ENCODE measurements around the gene RGS7BP. TPM values are rescaled to one million over a fixed set of nuclear protein-coding genes. Genes with fewer than 3 reads are reported as not detected.
"Not testable (repeated sequence)": the region's sequence is repeated elsewhere in the genome, so short reads cannot be mapped to it uniquely, and the experiment has no call there.

RGS7BP gene
- polyA plus RNA-seq, 4 donors: 0.97 to 1.3 TPM; not detected in 2

GRCh38 chr5:64526734-64527439 is 21.1 kb downstream of the RGS7BP start:
- no peak for DNase-seq
- no peak overlapping the region for H3K4me3 ChIP-seq (ENCODE audit: low read depth in 1 of 3, low read length in 3 of 3)
- H3K36me3 ChIP-seq (ENCODE audit: control insufficient read depth in 3 of 3, insufficient read depth in 2 of 3, low read depth in 1 of 3, low read length in 3 of 3): no peaks in the 10 kb centered on the region
- 70 to 81% (median 80%) methylated on average over 3 of the region's 3 CpGs for WGBS, 3 donors
- no peaks in the 10 kb centered on the region for H3K27me3 ChIP-seq (ENCODE audit: control insufficient read depth in 3 of 3, insufficient read depth in 3 of 3, low read length in 3 of 3)
- H3K9me3 ChIP-seq (ENCODE audit: control insufficient read depth in 2 of 2, insufficient read depth in 1 of 2, low read depth in 1 of 2, low read length in 1 of 2): no peaks in the 10 kb centered on the region
- H3K27ac ChIP-seq (ENCODE audit: low read depth in 1 of 3, low read length in 2 of 3): no peak overlapping the region
- peaks cover 0 to 3% (median 0%) of the 10 kb centered on the region in 3 donors for H3K4me1 ChIP-seq (ENCODE audit: control insufficient read depth in 3 of 3, insufficient read depth in 2 of 3, low read depth in 1 of 3, low read length in 2 of 3)
- FAIRE-seq: no peak

GRCh38 chr5:64530076-64530475 is 24.3 kb downstream of the RGS7BP start:
- WGBS, 3 donors: 5 to 40% (median 16%) methylated on average over 3 of the region's 3 CpGs
- DNase-seq (no peak), FAIRE-seq (no peak)
- Histone ChIP-seq H3K27ac (ENCODE audit: low read depth in 1 of 3, low read length in 2 of 3) (no peak overlapping the region), H3K4me1 (ENCODE audit: control insufficient read depth in 3 of 3, insufficient read depth in 2 of 3, low read depth in 1 of 3, low read length in 2 of 3) (peaks cover 0 to 3% (median 0%) of the 10 kb centered on the region in 3 donors), H3K4me3 (ENCODE audit: low read depth in 1 of 3, low read length in 3 of 3) (no peak overlapping the region), H3K9me3 (ENCODE audit: control insufficient read depth in 2 of 2, insufficient read depth in 1 of 2, low read depth in 1 of 2, low read length in 1 of 2) (peaks cover 0 to 1% of the 10 kb centered on the region in 2 donors), H3K36me3 (ENCODE audit: control insufficient read depth in 3 of 3, insufficient read depth in 2 of 3, low read depth in 1 of 3, low read length in 3 of 3) (no peaks in the 10 kb centered on the region), H3K27me3 (ENCODE audit: control insufficient read depth in 3 of 3, insufficient read depth in 3 of 3, low read length in 3 of 3) (no peaks in the 10 kb centered on the region)

DNA sequence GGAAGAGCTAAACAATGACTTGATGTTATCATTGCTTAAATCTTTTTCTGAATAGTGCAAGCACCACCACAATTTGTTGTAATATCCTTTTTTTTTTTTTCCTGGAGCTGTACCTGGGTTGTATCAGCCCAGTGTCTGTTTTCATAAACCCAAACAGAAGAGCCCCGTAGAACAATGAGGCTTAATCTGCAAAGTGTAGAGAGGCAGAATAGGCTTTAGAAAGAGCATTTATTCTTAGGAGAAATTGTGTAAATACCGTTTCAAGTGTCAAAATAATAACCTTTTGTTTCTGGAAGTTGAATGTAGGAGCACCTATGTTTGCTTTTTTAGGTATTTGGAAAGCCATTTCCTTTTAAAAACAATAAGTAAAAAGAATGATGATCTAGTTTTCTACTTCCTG is 26.4 kb downstream of the RGS7BP start:
- DNase-seq (no peak), FAIRE-seq (no peak)
- no peak overlapping the region for H3K4me3 ChIP-seq (ENCODE audit: low read depth in 1 of 3, low read length in 3 of 3)
- no peak overlapping the region for H3K27ac ChIP-seq (ENCODE audit: low read depth in 1 of 3, low read length in 2 of 3)
- H3K36me3 ChIP-seq (ENCODE audit: control insufficient read depth in 3 of 3, insufficient read depth in 2 of 3, low read depth in 1 of 3, low read length in 3 of 3): no peaks in the 10 kb centered on the region
- peaks cover 0 to 3% (median 0%) of the 10 kb centered on the region in 3 donors for H3K4me1 ChIP-seq (ENCODE audit: control insufficient read depth in 3 of 3, insufficient read depth in 2 of 3, low read depth in 1 of 3, low read length in 2 of 3)
- peaks cover 0 to 1% of the 10 kb centered on the region in 2 donors for H3K9me3 ChIP-seq (ENCODE audit: control insufficient read depth in 2 of 2, insufficient read depth in 1 of 2, low read depth in 1 of 2, low read length in 1 of 2)
- H3K27me3 ChIP-seq (ENCODE audit: control insufficient read depth in 3 of 3, insufficient read depth in 3 of 3, low read length in 3 of 3): no peaks in the 10 kb centered on the region
- 25 to 37% (median 26%) methylated on average over 2 of the region's 2 CpGs for WGBS, 3 donors

- 83 to 85% (median 85%) methylated on average over 2 of the region's 2 CpGs for WGBS, 3 donors
- H3K27ac ChIP-seq (ENCODE audit: low read depth in 1 of 3, low read length in 2 of 3): no peak overlapping the region
- H3K4me1 ChIP-seq (ENCODE audit: control insufficient read depth in 3 of 3, insufficient read depth in 2 of 3, low read depth in 1 of 3, low read length in 2 of 3): peaks cover 0 to 3% (median 0%) of the 10 kb centered on the region in 3 donors
- no peaks in the 10 kb centered on the region for H3K36me3 ChIP-seq (ENCODE audit: control insufficient read depth in 3 of 3, insufficient read depth in 2 of 3, low read depth in 1 of 3, low read length in 3 of 3)
- H3K27me3 ChIP-seq (ENCODE audit: control insufficient read depth in 3 of 3, insufficient read depth in 3 of 3, low read length in 3 of 3): no peaks in the 10 kb centered on the region
- peaks cover 0 to 1% of the 10 kb centered on the region in 2 donors for H3K9me3 ChIP-seq (ENCODE audit: control insufficient read depth in 2 of 2, insufficient read depth in 1 of 2, low read depth in 1 of 2, low read length in 1 of 2)
- DNase-seq (no peak), FAIRE-seq (no peak)
- H3K4me3 ChIP-seq (ENCODE audit: low read depth in 1 of 3, low read length in 3 of 3): no peak overlapping the region
These were observed 26.8 kb downstream of the RGS7BP start for GRCh38 chr5:64532657-64533056.

DNA sequence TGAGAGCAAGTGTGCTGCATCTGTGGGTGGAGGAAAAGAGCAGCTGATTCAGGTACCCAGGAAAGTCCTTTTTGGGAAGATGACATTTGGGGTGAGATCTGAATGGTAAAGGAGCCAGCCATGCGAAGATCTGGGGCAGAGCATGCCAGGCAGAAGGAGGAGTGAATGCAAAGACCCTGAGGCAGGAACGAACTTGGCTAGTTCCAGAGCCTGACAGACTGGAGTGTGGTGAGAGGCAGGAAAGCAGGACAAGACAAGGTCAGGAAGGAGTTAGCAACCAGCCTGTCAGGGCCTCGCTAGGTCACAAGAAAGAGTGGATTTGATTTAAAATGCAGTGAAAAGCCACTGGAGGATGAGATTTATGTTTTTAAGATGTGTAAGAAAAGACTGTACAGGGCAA is 28.2 kb downstream of the RGS7BP start:
- FAIRE-seq (no peak), DNase-seq (no peak)
- Histone ChIP-seq H3K4me3 (ENCODE audit: low read depth in 1 of 3, low read length in 3 of 3) (no peak overlapping the region), H3K36me3 (ENCODE audit: control insufficient read depth in 3 of 3, insufficient read depth in 2 of 3, low read depth in 1 of 3, low read length in 3 of 3) (no peaks in the 10 kb centered on the region), H3K27me3 (ENCODE audit: control insufficient read depth in 3 of 3, insufficient read depth in 3 of 3, low read length in 3 of 3) (no peaks in the 10 kb centered on the region), H3K27ac (ENCODE audit: low read depth in 1 of 3, low read length in 2 of 3) (no peak overlapping the region), H3K4me1 (ENCODE audit: control insufficient read depth in 3 of 3, insufficient read depth in 2 of 3, low read depth in 1 of 3, low read length in 2 of 3) (peaks cover 0 to 3% (median 0%) of the 10 kb centered on the region in 3 donors), H3K9me3 (ENCODE audit: control insufficient read depth in 2 of 2, insufficient read depth in 1 of 2, low read depth in 1 of 2, low read length in 1 of 2) (peaks cover 0 to 1% of the 10 kb centered on the region in 2 donors)
- 62 to 72% (median 66%) methylated on average over 3 of the region's 3 CpGs for WGBS, 3 donors

DNA sequence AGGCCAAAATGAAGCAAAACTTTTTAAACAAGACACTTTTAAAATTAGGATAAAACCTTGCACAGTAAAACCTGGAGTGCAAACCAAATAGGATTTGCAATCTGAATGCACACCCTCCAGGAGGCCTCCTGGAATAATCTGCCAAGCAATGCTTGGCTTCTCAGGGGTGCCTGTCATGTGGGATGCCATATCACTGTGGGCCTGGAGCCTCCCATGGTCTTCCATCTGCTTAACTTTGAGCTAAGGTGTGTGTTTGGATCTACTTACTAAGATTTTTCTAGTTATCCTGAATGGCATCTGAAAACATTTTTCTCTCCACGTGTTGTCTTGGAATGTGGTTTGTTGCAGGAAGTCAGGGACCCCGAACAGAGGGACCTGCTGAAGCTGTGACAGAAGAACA is 52.1 kb downstream of the RGS7BP start:
- FAIRE-seq: no peak
- Histone ChIP-seq H3K27me3 (ENCODE audit: control insufficient read depth in 3 of 3, insufficient read depth in 3 of 3, low read length in 3 of 3) (peaks cover 0 to 2% (median 0%) of the 10 kb centered on the region in 3 donors), H3K4me1 (ENCODE audit: control insufficient read depth in 3 of 3, insufficient read depth in 2 of 3, low read depth in 1 of 3, low read length in 2 of 3) (no peaks in the 10 kb centered on the region), H3K9me3 (ENCODE audit: control insufficient read depth in 2 of 2, insufficient read depth in 1 of 2, low read depth in 1 of 2, low read length in 1 of 2) (peaks cover 0 to 13% of the 10 kb centered on the region in 2 donors), H3K4me3 (ENCODE audit: low read depth in 1 of 3, low read length in 3 of 3) (no peak overlapping the region), H3K27ac (ENCODE audit: low read depth in 1 of 3, low read length in 2 of 3) (no peak overlapping the region), H3K36me3 (ENCODE audit: control insufficient read depth in 3 of 3, insufficient read depth in 2 of 3, low read depth in 1 of 3, low read length in 3 of 3) (no peaks in the 10 kb centered on the region)
- WGBS, 3 donors: 68 to 88% (median 78%) methylated on average over 2 of the region's 2 CpGs
- no peak for DNase-seq

DNA sequence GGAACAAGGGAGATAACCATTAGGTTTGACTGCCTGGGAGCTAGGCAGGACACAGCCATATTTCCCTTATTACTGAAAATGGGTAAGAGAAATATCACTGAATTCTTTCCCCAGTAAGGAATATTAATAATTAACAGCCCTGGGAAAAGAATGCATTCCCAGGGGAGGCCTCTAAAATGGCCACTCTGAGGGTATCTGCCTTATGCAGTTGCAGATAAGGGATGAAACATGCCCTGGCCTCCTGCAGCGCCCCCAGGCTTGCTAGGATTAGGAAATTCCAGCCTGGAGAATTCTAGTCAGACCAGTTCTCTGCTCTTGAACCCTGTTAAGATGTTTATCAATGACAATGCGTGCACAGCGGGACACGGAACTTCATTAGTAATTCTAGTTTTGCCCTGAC is 52.8 kb downstream of the RGS7BP start:
- DNase-seq; FAIRE-seq; H3K27me3 ChIP-seq (ENCODE audit: control insufficient read depth in 3 of 3, insufficient read depth in 3 of 3, low read length in 3 of 3); H3K4me1 ChIP-seq (ENCODE audit: control insufficient read depth in 3 of 3, insufficient read depth in 2 of 3, low read depth in 1 of 3, low read length in 2 of 3); H3K4me3 ChIP-seq (ENCODE audit: low read depth in 1 of 3, low read length in 3 of 3); H3K27ac ChIP-seq (ENCODE audit: low read depth in 1 of 3, low read length in 2 of 3); H3K36me3 ChIP-seq (ENCODE audit: control insufficient read depth in 3 of 3, insufficient read depth in 2 of 3, low read depth in 1 of 3, low read length in 3 of 3): not testable (repeated sequence)
- H3K9me3 ChIP-seq (ENCODE audit: control insufficient read depth in 2 of 2, insufficient read depth in 1 of 2, low read depth in 1 of 2, low read length in 1 of 2): peaks cover 0 to 13% of the 10 kb centered on the region in 2 donors
- WGBS, 3 donors: 63 to 82% (median 69%) methylated on average over 4 of the region's 4 CpGs

DNA sequence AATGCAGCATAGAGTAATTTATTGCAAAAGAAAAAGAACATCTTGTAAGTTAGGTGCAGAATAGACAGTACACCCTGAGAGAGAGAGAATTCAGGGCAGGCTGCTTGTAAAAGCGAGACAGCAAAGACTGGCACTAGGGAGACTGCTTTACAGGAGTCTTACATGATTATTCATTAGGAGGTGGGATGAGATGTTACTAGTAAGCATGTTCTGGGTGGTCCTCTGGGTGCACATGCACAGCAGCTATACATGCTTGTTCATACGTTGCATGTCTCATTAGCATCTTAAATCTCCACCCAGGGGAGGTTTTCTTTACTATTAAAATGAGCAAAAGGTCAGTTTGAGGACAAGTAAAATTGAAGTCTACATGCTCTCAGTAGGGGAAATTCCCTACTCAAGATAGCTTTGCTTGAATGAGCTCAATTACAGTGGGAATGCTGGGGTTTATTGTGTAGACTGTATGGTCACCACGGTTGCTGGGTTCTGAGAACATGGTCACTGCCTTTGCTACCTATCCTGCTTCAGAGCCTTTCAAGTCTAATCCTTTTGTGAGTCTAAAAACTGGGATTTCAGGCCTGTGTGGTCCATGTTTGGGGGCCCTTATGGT is 60.6 kb downstream of the RGS7BP start:
- no peak for FAIRE-seq
- no peak for DNase-seq
- no peak overlapping the region for H3K4me3 ChIP-seq (ENCODE audit: low read depth in 1 of 3, low read length in 3 of 3)

More for the DNA sequence above, 60.6 kb downstream of the RGS7BP start:
- Histone ChIP-seq H3K27me3 (ENCODE audit: control insufficient read depth in 3 of 3, insufficient read depth in 3 of 3, low read length in 3 of 3) (peaks cover 0 to 2% (median 0%) of the 10 kb centered on the region in 3 donors), H3K27ac (ENCODE audit: low read depth in 1 of 3, low read length in 2 of 3) (no peak overlapping the region), H3K9me3 (ENCODE audit: control insufficient read depth in 2 of 2, insufficient read depth in 1 of 2, low read depth in 1 of 2, low read length in 1 of 2) (no peaks in the 10 kb centered on the region), H3K36me3 (ENCODE audit: control insufficient read depth in 3 of 3, insufficient read depth in 2 of 3, low read depth in 1 of 3, low read length in 3 of 3) (no peaks in the 10 kb centered on the region), H3K4me1 (ENCODE audit: control insufficient read depth in 3 of 3, insufficient read depth in 2 of 3, low read depth in 1 of 3, low read length in 2 of 3) (no peaks in the 10 kb centered on the region)
- WGBS, 3 donors: 52 to 69% (median 63%) methylated on average over 3 of the region's 3 CpGs

Data from small intestine (tissue), 7 donors.